Measurements from ENCODE around the gene LRP5. TPM values are rescaled to one million over a fixed set of nuclear protein-coding genes. Genes with fewer than 3 reads are reported as not detected.

LRP5 gene
- total RNA-seq, 2 experiments from 2014 or later = 10.5 to 15.3 TPM

- ATAC-seq = no peak
- Mint-ChIP-seq H3K36me3 (ENCODE audit: low read depth) (peaks cover 9% of the 10 kb centered on the region), H3K27me3 (no peaks in the 10 kb centered on the region), H3K4me3 (no peak overlapping the region), H3K9me3 (peaks cover 1% of the 10 kb centered on the region), H3K27ac (no peak overlapping the region), H3K4me1 (ENCODE audit: low read depth) (peaks cover 7% of the 10 kb centered on the region)
- TF ChIP-seq CTCF (IDR thresholded peaks at IDR 0.05) = no peak
- intact Hi-C loops (cut with micrococcal nuclease) = loop anchor here (10.0 kb wide), 1 partner anchor 195 kb away; no protein-coding TSS in a partner anchor
- no peak for DNase-seq
- CTCF ChIA-PET = no interaction called here
- POLR2A ChIA-PET = no interaction called here
Observed at GRCh38 chr11:68449951-68450350, 137.6 kb downstream of the LRP5 start.

GRCh38 chr11:68450711-68451110 lies 138.3 kb downstream of the LRP5 start:
- ChIA-PET CTCF (no interaction called here), POLR2A (interaction anchor here (0.6 kb wide), 1 partner anchor 247 kb away, joined by 3 read pairs; no protein-coding TSS in a partner anchor)

GRCh38 chr11:68454767-68455166 lies 142.4 kb downstream of the LRP5 start:
- Mint-ChIP-seq H3K27me3 (no peaks in the 10 kb centered on the region), H3K4me1 (ENCODE audit: low read depth) (peaks cover under 1% of the 10 kb centered on the region), H3K9me3 (no peaks in the 10 kb centered on the region), H3K36me3 (ENCODE audit: low read depth) (no peaks in the 10 kb centered on the region), H3K27ac (no peak overlapping the region), H3K4me3 (no peak overlapping the region)
- TF ChIP-seq CTCF (IDR thresholded peaks at IDR 0.05) = no peak
- no peak for DNase-seq
- ChIA-PET POLR2A (no interaction called here), CTCF (interaction anchor here (1.3 kb wide), 1 partner anchor 8 kb away, joined by 3 read pairs; no protein-coding TSS in a partner anchor)
- ATAC-seq = no peak
- intact Hi-C loops (cut with micrococcal nuclease) = no loop called here

More at GRCh38 chr11:68450711-68451110, 138.3 kb downstream of the LRP5 start:
- no peak for TF ChIP-seq CTCF (IDR thresholded peaks at IDR 0.05)
- no peak for ATAC-seq
- intact Hi-C loops (cut with micrococcal nuclease) = no loop called here
- no peaks in the 10 kb centered on the region for H3K27me3 Mint-ChIP-seq
- H3K9me3 Mint-ChIP-seq = peaks cover 1% of the 10 kb centered on the region
- no peak overlapping the region for H3K27ac Mint-ChIP-seq
- H3K36me3 Mint-ChIP-seq (ENCODE audit: low read depth) = peaks cover 9% of the 10 kb centered on the region
- no peak overlapping the region for H3K4me3 Mint-ChIP-seq
- DNase-seq = no peak
- peaks cover 7% of the 10 kb centered on the region for H3K4me1 Mint-ChIP-seq (ENCODE audit: low read depth)

GRCh38 chr11:68455485-68455884 lies 143.1 kb downstream of the LRP5 start:
- CTCF ChIA-PET = interaction anchor here (1.3 kb wide), 1 partner anchor 9 kb away, joined by 3 read pairs; no protein-coding TSS in a partner anchor
- TF ChIP-seq CTCF (IDR thresholded peaks at IDR 0.05) = no peak
- Mint-ChIP-seq H3K4me3 (no peak overlapping the region), H3K27me3 (no peaks in the 10 kb centered on the region), H3K9me3 (no peaks in the 10 kb centered on the region), H3K27ac (no peak overlapping the region), H3K36me3 (ENCODE audit: low read depth) (peaks cover 2% of the 10 kb centered on the region), H3K4me1 (ENCODE audit: low read depth) (peaks cover 3% of the 10 kb centered on the region)
- intact Hi-C loops (cut with micrococcal nuclease) = no loop called here
- no peak for DNase-seq
- ATAC-seq = no peak
- POLR2A ChIA-PET = no interaction called here

GRCh38 chr11:68457216-68457897 lies 145.0 kb downstream of the LRP5 start:
- DNase-seq = no peak
- no peak for ATAC-seq
- ChIA-PET POLR2A (interaction anchor here (1.2 kb wide), 1 partner anchor 8 kb away, joined by 3 read pairs; no protein-coding TSS in a partner anchor), CTCF (interaction anchor here (1.0 to 1.4 kb wide), 2 partner anchors 9 to 127 kb away, joined by 3 read pairs; no protein-coding TSS in a partner anchor)
- no peak overlapping the region for H3K4me3 Mint-ChIP-seq
- no peaks in the 10 kb centered on the region for H3K27me3 Mint-ChIP-seq
- H3K27ac Mint-ChIP-seq = no peak overlapping the region
- no peak for TF ChIP-seq CTCF (IDR thresholded peaks at IDR 0.05)
- intact Hi-C loops (cut with micrococcal nuclease) = no loop called here
- peaks cover 4% of the 10 kb centered on the region for H3K4me1 Mint-ChIP-seq (ENCODE audit: low read depth)
- no peaks in the 10 kb centered on the region for H3K9me3 Mint-ChIP-seq
- peaks cover 7% of the 10 kb centered on the region for H3K36me3 Mint-ChIP-seq (ENCODE audit: low read depth)
